Measurements from ENCODE around the gene TADA1.

The TADA1 gene

DNA sequence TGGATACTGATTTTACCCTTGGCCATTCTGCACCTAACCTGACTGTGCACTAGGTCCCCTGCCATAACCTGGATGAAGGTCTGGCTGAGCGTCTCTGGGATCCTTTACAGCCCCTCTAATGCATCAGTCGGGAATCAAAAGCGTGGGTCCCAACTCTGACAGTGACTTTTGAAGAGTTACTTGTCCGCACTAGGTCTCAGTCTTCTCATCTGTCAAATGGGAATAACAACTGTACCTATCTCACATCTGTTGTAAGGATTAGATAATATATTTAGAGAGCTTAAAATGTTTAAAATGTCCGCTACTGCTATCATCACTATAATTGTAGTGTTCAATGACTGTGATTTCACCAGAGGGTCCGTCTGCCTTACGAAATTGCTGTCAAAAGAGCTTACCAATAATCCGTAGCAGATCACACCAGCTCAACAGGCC is 746 bp downstream of the TADA1 start:
- H4K20me1 ChIP-seq (ENCODE audit: insufficient read depth, low read length): peaks cover 26% of the 10 kb centered on the region; the same call in 1 of the 2 replicates
- ATAC-seq (ENCODE audit: insufficient read depth, low read depth): no peak
- peak overlapping the region; percentile 85 for H2AFZ ChIP-seq (ENCODE audit: low read depth, low read length)
- peak overlapping the region; percentile 87 to 89 for H3K4me3 ChIP-seq (ENCODE audit: low read depth in 1 of 2, low read length in 2 of 2)
- H3K4me1 ChIP-seq (ENCODE audit: insufficient read depth, low read length): peaks cover 36% of the 10 kb centered on the region
- peak overlapping the region; percentile 82 for H3K9ac ChIP-seq (ENCODE audit: low read depth, low read length)
- peaks cover 16% of the 10 kb centered on the region for H3K36me3 ChIP-seq (ENCODE audit: insufficient read depth, low read length)
- H3K4me2 ChIP-seq (ENCODE audit: insufficient read depth, low read length): peak overlapping the region; percentile 85
- H3K9me3 ChIP-seq (ENCODE audit: insufficient read depth, low read length, severe bottlenecking): no peaks in the 10 kb centered on the region
- H3K79me2 ChIP-seq (ENCODE audit: insufficient read depth, low read length): peaks cover 57% of the 10 kb centered on the region
- peak overlapping the region; percentile 86 for H3K27ac ChIP-seq (ENCODE audit: low read length)
- no peaks in the 10 kb centered on the region for H3K27me3 ChIP-seq (ENCODE audit: insufficient read depth, low read length, poor library complexity)
- no peak for DNase-seq
- TF ChIP-seq CTCF (IDR thresholded peaks at IDR 0.05; ENCODE audit: borderline replicate concordance, extremely low read depth, low read length, poor library complexity, severe bottlenecking): no peak
- no peak for TF ChIP-seq EZH2 (IDR thresholded peaks at IDR 0.05; ENCODE audit: borderline replicate concordance, low read depth, low read length, severe bottlenecking)

DNA sequence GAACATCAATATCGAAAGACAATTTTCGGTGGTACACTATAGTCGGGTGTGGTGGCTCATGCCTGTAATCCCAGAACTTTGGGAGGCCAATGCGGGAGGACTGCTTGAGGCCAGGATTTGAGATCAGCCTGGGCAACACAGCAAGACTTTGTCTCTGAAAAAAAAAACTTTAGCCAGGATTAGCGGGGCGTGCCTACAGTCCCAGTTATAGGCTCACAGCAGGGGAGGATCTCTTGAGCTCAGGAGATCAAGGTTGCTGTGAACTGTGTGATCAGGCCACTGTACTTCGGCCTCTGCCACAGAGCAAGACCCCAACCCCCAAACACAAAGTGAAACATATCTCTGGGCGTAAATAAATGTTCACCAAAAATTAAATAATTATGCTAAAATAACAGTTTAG is 1.6 kb downstream of the TADA1 start:
- TF ChIP-seq CTCF (IDR thresholded peaks at IDR 0.05; ENCODE audit: borderline replicate concordance, extremely low read depth, low read length, poor library complexity, severe bottlenecking): no peak
- no peak overlapping the region for H2AFZ ChIP-seq (ENCODE audit: low read depth, low read length)
- H3K9me3 ChIP-seq (ENCODE audit: insufficient read depth, low read length, severe bottlenecking): no peaks in the 10 kb centered on the region
- peak overlapping the region; percentile 82; the same call in 1 of the 2 replicates for H3K9ac ChIP-seq (ENCODE audit: low read depth, low read length)
- peaks cover 34% of the 10 kb centered on the region; the same call in 1 of the 2 replicates for H4K20me1 ChIP-seq (ENCODE audit: insufficient read depth, low read length)
- H3K27ac ChIP-seq (ENCODE audit: low read length): no peak overlapping the region
- H3K4me2 ChIP-seq (ENCODE audit: insufficient read depth, low read length): peak overlapping the region; percentile 85
- ATAC-seq (ENCODE audit: insufficient read depth, low read depth) (no peak), DNase-seq (no peak)
- peaks cover 36% of the 10 kb centered on the region for H3K4me1 ChIP-seq (ENCODE audit: insufficient read depth, low read length)
- peaks cover 22% of the 10 kb centered on the region for H3K36me3 ChIP-seq (ENCODE audit: insufficient read depth, low read length)
- H3K4me3 ChIP-seq (ENCODE audit: low read depth in 1 of 2, low read length in 2 of 2): peak overlapping the region in 1 of 2 experiments; percentile 87; a peak in 1 of 4 replicates
- no peaks in the 10 kb centered on the region for H3K27me3 ChIP-seq (ENCODE audit: insufficient read depth, low read length, poor library complexity)
- H3K79me2 ChIP-seq (ENCODE audit: insufficient read depth, low read length): peaks cover 65% of the 10 kb centered on the region

DNA sequence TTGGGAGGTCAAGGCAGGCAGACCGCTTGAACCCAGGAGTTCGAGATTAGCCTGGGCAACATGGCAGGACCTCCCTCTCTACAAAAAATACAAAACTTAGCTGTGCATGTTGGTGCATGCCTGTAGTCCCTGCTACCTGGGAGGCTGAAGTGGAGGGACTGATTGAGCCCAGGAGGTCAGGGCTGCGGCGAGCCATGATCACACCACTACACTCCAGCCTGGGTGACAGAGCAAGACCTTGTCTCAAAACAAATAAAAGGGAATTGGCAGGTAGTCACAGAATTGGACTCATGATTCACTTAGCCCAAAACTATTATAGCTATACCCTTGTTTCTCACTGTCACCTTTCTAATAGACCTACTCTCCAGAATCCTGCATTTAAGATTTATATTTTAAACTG is 5.5 kb downstream of the TADA1 start:
- Histone ChIP-seq H3K27ac (ENCODE audit: low read length) (no peak overlapping the region), H3K9me3 (ENCODE audit: insufficient read depth, low read length, severe bottlenecking) (no peaks in the 10 kb centered on the region), H3K4me3 (ENCODE audit: low read depth in 1 of 2, low read length in 2 of 2) (no peak overlapping the region), H3K79me2 (ENCODE audit: insufficient read depth, low read length) (peaks cover 90% of the 10 kb centered on the region), H2AFZ (ENCODE audit: low read depth, low read length) (no peak overlapping the region), H3K27me3 (ENCODE audit: insufficient read depth, low read length, poor library complexity) (no peaks in the 10 kb centered on the region), H3K9ac (ENCODE audit: low read depth, low read length) (no peak overlapping the region), H3K36me3 (ENCODE audit: insufficient read depth, low read length) (peaks cover 49% of the 10 kb centered on the region), H3K4me1 (ENCODE audit: insufficient read depth, low read length) (peaks cover 26% of the 10 kb centered on the region), H3K4me2 (ENCODE audit: insufficient read depth, low read length) (peak overlapping the region; percentile 3; the same call in 1 of the 2 replicates), H4K20me1 (ENCODE audit: insufficient read depth, low read length) (peaks cover 43% of the 10 kb centered on the region; the same call in 1 of the 2 replicates)
- TF ChIP-seq CTCF (IDR thresholded peaks at IDR 0.05; ENCODE audit: borderline replicate concordance, extremely low read depth, low read length, poor library complexity, severe bottlenecking) (no peak), EZH2 (IDR thresholded peaks at IDR 0.05; ENCODE audit: borderline replicate concordance, low read depth, low read length, severe bottlenecking) (no peak)
- DNase-seq: no peak
- ATAC-seq (ENCODE audit: insufficient read depth, low read depth): no peak
